Hematopoietic multipotent progenitor cell (in vitro differentiated cells): Measurements from ENCODE around the gene UBXN7. TPM values are rescaled to one million over a fixed set of nuclear protein-coding genes. Genes with fewer than 3 reads are reported as not detected.
"Not testable (repeated sequence)": the region's sequence is repeated elsewhere in the genome, so short reads cannot be mapped to it uniquely, and the experiment has no call there.

ENCODE experiments used
- DNase-seq, 3 donors: peaks; one replicate each; pipeline ENCODE4 v3.0.0-alpha.2; 2011 to 2015; ENCODE audit warnings: low read depth in 2 of 3, low spot score in 2 of 3
- total RNA-seq: library from RNA; depleted of rRNA; stranded (reverse); fragments of >200 nt; gene quantifications from one replicate; pipeline ENCODE4 v1.2.3, GENCODE V29; 2012

Gene UBXN7
- total RNA-seq, 1 donor: 14.8 TPM

- no peak for DNase-seq
Observed at GRCh38 chr3:196419386-196419785, 12.8 kb downstream of the UBXN7 start.

GRCh38 chr3:196418601-196419000 lies 13.6 kb downstream of the UBXN7 start:
- no peak for DNase-seq

- no peak for DNase-seq
Observed at GRCh38 chr3:196414469-196414868, 17.8 kb downstream of the UBXN7 start.

GRCh38 chr3:196412704-196413103 lies 19.5 kb downstream of the UBXN7 start:
- DNase-seq: no peak

- no peak for DNase-seq
Observed at GRCh38 chr3:196409409-196409808, 22.8 kb downstream of the UBXN7 start.

- no peak for DNase-seq
Observed at GRCh38 chr3:196408565-196409300, 23.5 kb downstream of the UBXN7 start.

- DNase-seq: no peak
Observed at GRCh38 chr3:196406811-196407470, 25.3 kb downstream of the UBXN7 start.

GRCh38 chr3:196400331-196400730 lies 31.9 kb downstream of the UBXN7 start:
- DNase-seq: no peak

- no peak for DNase-seq
Observed at GRCh38 chr3:196399485-196399945, 32.7 kb downstream of the UBXN7 start.

GRCh38 chr3:196398782-196399181 lies 33.4 kb downstream of the UBXN7 start:
- DNase-seq: no peak

- DNase-seq: no peak
Observed at GRCh38 chr3:196397941-196398340, 34.3 kb downstream of the UBXN7 start.

- DNase-seq: no peak
Observed at GRCh38 chr3:196390116-196390515, 42.1 kb downstream of the UBXN7 start.

GRCh38 chr3:196388956-196389355 lies 43.3 kb downstream of the UBXN7 start:
- no peak for DNase-seq

- not testable (repeated sequence) for DNase-seq
Observed at GRCh38 chr3:196387941-196388340, 44.3 kb downstream of the UBXN7 start.

GRCh38 chr3:196386797-196387196 lies 45.4 kb downstream of the UBXN7 start:
- DNase-seq: not testable (repeated sequence)

- DNase-seq: not testable (repeated sequence)
Observed at GRCh38 chr3:196386034-196386433, 46.2 kb downstream of the UBXN7 start.

- DNase-seq: not testable (repeated sequence)
Observed at GRCh38 chr3:196385446-196385845, 46.8 kb downstream of the UBXN7 start.

GRCh38 chr3:196378146-196378841 lies 53.9 kb downstream of the UBXN7 start:
- no peak for DNase-seq

- no peak for DNase-seq
Observed at GRCh38 chr3:196377321-196377720, 54.9 kb downstream of the UBXN7 start.

GRCh38 chr3:196365736-196366135 lies 66.5 kb downstream of the UBXN7 start:
- DNase-seq: no peak

- DNase-seq: no peak
Observed at GRCh38 chr3:196360586-196360985, 71.6 kb downstream of the UBXN7 start.

GRCh38 chr3:196358540-196358939 lies 73.7 kb downstream of the UBXN7 start:
- not testable (repeated sequence) for DNase-seq
